K562 (cell line): Measurements from ENCODE around the gene PA2G4. TPM values are rescaled to one million over a fixed set of nuclear protein-coding genes. Genes with fewer than 3 reads are reported as not detected.
A peak's percentile ranks its signal among the peaks of the same experiment; 100 is the strongest.

ENCODE experiments used
- ARNT ChIP-seq, 2 experiments: fragments of 450-650 bp; IDR thresholded peaks; 2 replicates each; pipeline ENCODE4 v1.6.1; 2016; ENCODE audit warnings: mild to moderate bottlenecking in 1 of 2
- BRD9 ChIP-seq: fragments of 450-650 bp; IDR thresholded peaks from 2 replicates; pipeline ENCODE4 v1.6.1; 2018; ENCODE audit warnings: low read depth; ENCODE audit not compliant: partially characterized antibody
- DDX20 ChIP-seq: fragments of 450-650 bp; IDR thresholded peaks from 2 replicates; pipeline ENCODE4 v1.6.1; 2016; ENCODE audit warnings: missing genetic modification characterization, low read depth, mild to moderate bottlenecking, missing compliant biosample characterization, moderate library complexity
- DPF2 ChIP-seq: fragments of 450-650 bp; IDR thresholded peaks from 2 replicates; pipeline ENCODE4 v1.6.1; 2016
- FOXP1 ChIP-seq: sonication (generic); formaldehyde crosslinking; IDR thresholded peaks from 2 replicates; pipeline ENCODE4 v1.8.0; 2022; ENCODE audit warnings: mild to moderate bottlenecking, missing genetic modification reagents
- HDAC3 ChIP-seq: fragments of 450-650 bp; IDR thresholded peaks from 2 replicates; pipeline ENCODE4 v1.6.1; 2018; ENCODE audit warnings: borderline replicate concordance, mild to moderate bottlenecking, moderate library complexity; ENCODE audit not compliant: partially characterized antibody
- JUN ChIP-seq, 2 experiments: sonication (generic) in 1 of 2; formaldehyde crosslinking in 1 of 2; IDR thresholded peaks; 2 replicates each; pipeline versions ENCODE4 v1.6.1 to v1.8.0; 2012 to 2022; ENCODE audit warnings: borderline replicate concordance in 2 of 2, mild to moderate bottlenecking in 2 of 2, improper control_type of control experiment in 1 of 2, low read depth in 1 of 2, low read length in 1 of 2, missing genetic modification reagents in 1 of 2
- MEIS2 ChIP-seq: fragments of 450-650 bp; IDR thresholded peaks from 2 replicates; pipeline ENCODE4 v1.6.1; 2014; ENCODE audit warnings: mild to moderate bottlenecking; ENCODE audit not compliant: partially characterized antibody
- NFE2 ChIP-seq: IDR thresholded peaks from 2 replicates; pipeline ENCODE4 v1.6.1; 2014; ENCODE audit warnings: antibody characterized with exemption, low read depth
- NRF1 ChIP-seq, 2 experiments: fragments of 450-650 bp; IDR thresholded peaks in 1 of 2; conservative IDR thresholded peaks in 1 of 2; 2 replicates each; pipeline ENCODE4 v1.6.1; 2014; ENCODE audit warnings: mild to moderate bottlenecking in 2 of 2
- PML ChIP-seq: IDR thresholded peaks from 2 replicates; pipeline ENCODE4 v1.6.1; 2012; ENCODE audit warnings: low read length, inconsistent platforms
- RNF2 ChIP-seq: sonication (generic); IDR thresholded peaks from 2 replicates; pipeline ENCODE4 v1.6.1; 2016
- STAT5A ChIP-seq: IDR thresholded peaks from 2 replicates; pipeline ENCODE4 v1.6.1; 2012; ENCODE audit warnings: low read length, inconsistent platforms, borderline replicate concordance
- TAF9B ChIP-seq: fragments of 450-650 bp; IDR thresholded peaks from 2 replicates; pipeline ENCODE4 v1.6.1; 2018; ENCODE audit warnings: mild to moderate bottlenecking; ENCODE audit not compliant: partially characterized antibody
- TCF15 ChIP-seq: fragments of 250-450 bp; sonication (Bioruptor Pico); IDR thresholded peaks from 2 replicates; pipeline ENCODE4 v1.8.0; 2022; ENCODE audit warnings: moderate library complexity, mild to moderate bottlenecking, inconsistent platforms
- TRIM24 ChIP-seq, 2 experiments: fragments of 450-650 bp; IDR thresholded peaks; 2 replicates each; pipeline ENCODE4 v1.6.1; 2016
- ZFX ChIP-seq: sonication (generic); formaldehyde crosslinking; IDR thresholded peaks from 2 replicates; pipeline ENCODE4 v1.8.0; 2022; ENCODE audit warnings: mild to moderate bottlenecking, missing genetic modification reagents, moderate library complexity
- ZNF253 ChIP-seq: fragments of 250-450 bp; sonication (Bioruptor Pico); conservative IDR thresholded peaks from 2 replicates; pipeline ENCODE4 v1.6.1; 2021; ENCODE audit warnings: mild to moderate bottlenecking
- ZNF318 ChIP-seq, 2 experiments: fragments of 450-650 bp; IDR thresholded peaks; 2 replicates each; pipeline ENCODE4 v1.6.1; 2016; ENCODE audit warnings: mild to moderate bottlenecking in 2 of 2, borderline replicate concordance in 1 of 2, low read depth in 1 of 2, moderate library complexity in 1 of 2
- ZNF589 ChIP-seq: fragments of 200-800 bp; sonication (Bioruptor generic); IDR thresholded peaks from 2 replicates; pipeline ENCODE4 v1.6.1; 2016; ENCODE audit warnings: low read depth, missing genetic modification characterization, missing compliant biosample characterization
- ZNF76 ChIP-seq: fragments of 250-450 bp; sonication (Bioruptor Pico); IDR thresholded peaks from 2 replicates; pipeline ENCODE4 v1.4.0; 2020; ENCODE audit warnings: mild to moderate bottlenecking, moderate library complexity, borderline replicate concordance
- polyA plus RNA-seq, 8 experiments: library from polyadenylated mRNA; depleted of rRNA in 4 of 8; stranded (reverse) in 5 of 8; unstranded in 3 of 8; fragments of >200 nt; fragmentation: Nextera tagmentation in 2 of 8; fragmentation: Illumina TruSeq in 1 of 8; extraction: Ambion mirVana in 2 of 8; extraction: Trizol in 1 of 8; gene quantifications; 2 replicates each; pipeline versions ENCODE4 v1.2.1 to v1.2.3, GENCODE V29; 2011 to 2014; ENCODE audit warnings: inconsistent platforms in 1 of 8, missing spikeins in 1 of 8
- total RNA-seq, 7 experiments: library from RNA; depleted of rRNA in 6 of 7; stranded (reverse); fragments of >200 nt in 6 of 7; fragmentation: Illumina TruSeq in 2 of 7; extraction: Trizol in 2 of 7; gene quantifications; 2 replicates each; pipeline versions ENCODE4 v1.2.1 to v1.2.3, GENCODE V29; 2011 to 2021; ENCODE audit warnings: low replicate concordance in 1 of 7

The PA2G4 gene
- total and polyA plus RNA-seq, 9 of the 15 experiments (the other 6 are each of a cell fraction or from before 2014, with no cell fraction given): 230 to 925 (median 638) TPM

- TF ChIP-seq ZNF76 (CRISPR knock-in tag): no peak
- TF ChIP-seq TCF15 (CRISPR knock-in tag): no peak
- peak; percentile 62 to 82; a peak in 2 of 4 replicates for TF ChIP-seq TRIM24 (IDR thresholded peaks at IDR 0.05)
- TF ChIP-seq NRF1 (conservative IDR thresholded peaks at IDR 0.05 in 1 of 2, IDR thresholded peaks at IDR 0.05 in 1 of 2): peak in 1 of 2 experiments; percentile 13; a peak in 2 of 4 replicates
- 0 out of 2 replicates have a peak, but pooled peaks have one; percentile 12 for TF ChIP-seq ZFX (CRISPR knock-in tag)
- peak; percentile 86 for TF ChIP-seq HDAC3
- TF ChIP-seq RNF2: peak; percentile 89
- peak; percentile 74 for TF ChIP-seq MEIS2
- 0 out of 4 replicates have a peak, but pooled peaks of 1 of the 2 experiments have one; percentile 18 for TF ChIP-seq ARNT (IDR thresholded peaks at IDR 0.05)
- peak; percentile 83 for TF ChIP-seq PML
- TF ChIP-seq ZNF318 (IDR thresholded peaks at IDR 0.05; ENCODE audit: borderline replicate concordance in 1 of 2, low read depth in 1 of 2): 0 out of 4 replicates have a peak, but pooled peaks of 1 of the 2 experiments have one; percentile 59
- peak; percentile 55 for TF ChIP-seq TAF9B
- TF ChIP-seq JUN (IDR thresholded peaks at IDR 0.05; ENCODE audit: borderline replicate concordance, low read depth, low read length): peak; percentile 54; the same call in 1 of the 2 replicates
- TF ChIP-seq JUN (CRISPR knock-in tag; IDR thresholded peaks at IDR 0.05; ENCODE audit: borderline replicate concordance): no peak
- 0 out of 2 replicates have a peak, but pooled peaks have one; percentile 16 for TF ChIP-seq NFE2
- no peak; the same call in 1 of the 2 replicates for TF ChIP-seq DDX20 (tag)
- TF ChIP-seq FOXP1: peak; percentile 14; the same call in 1 of the 2 replicates
- TF ChIP-seq ZNF253 (CRISPR knock-in tag): no peak
- peak; percentile 79 for TF ChIP-seq STAT5A
- TF ChIP-seq DPF2: peak; percentile 98
- peak; percentile 84 for TF ChIP-seq BRD9
- TF ChIP-seq ZNF589 (CRISPR knock-in tag): peak; percentile 69; the same call in 1 of the 2 replicates
Measured at GRCh38 chr12:56126732-56127239, 22.4 kb downstream of the PA2G4 start (continued).
